NCI-H526 treated with DMSO at 0.1 percent for 48 hours (cell line): Measurements from ENCODE around the gene CDH8.

Experiments
- DNase-seq: peaks from one replicate; lab custom pipeline; 2025; lab: John Stamatoyannopoulos, UW

CDH8 gene

DNA sequence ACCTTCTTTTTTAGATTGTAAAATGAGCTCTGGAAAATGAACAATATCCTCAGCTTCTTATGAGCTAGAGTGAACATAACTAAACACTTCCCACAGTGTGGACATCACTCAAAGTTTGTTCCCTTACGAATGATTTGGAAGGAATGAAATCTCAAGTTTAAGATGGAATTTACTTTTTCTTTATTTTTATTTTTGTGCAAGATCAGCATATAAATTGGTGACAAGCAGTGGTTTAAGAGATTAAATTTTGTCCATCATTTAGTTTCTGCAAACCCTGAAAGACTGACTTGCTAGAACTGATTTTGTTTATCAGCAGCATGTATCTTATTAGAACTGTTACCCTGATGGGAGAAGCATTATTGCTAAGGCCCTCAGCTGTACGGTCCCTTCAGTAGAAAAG is 420.1 kb downstream of the CDH8 start:
- no peak for DNase-seq

DNA sequence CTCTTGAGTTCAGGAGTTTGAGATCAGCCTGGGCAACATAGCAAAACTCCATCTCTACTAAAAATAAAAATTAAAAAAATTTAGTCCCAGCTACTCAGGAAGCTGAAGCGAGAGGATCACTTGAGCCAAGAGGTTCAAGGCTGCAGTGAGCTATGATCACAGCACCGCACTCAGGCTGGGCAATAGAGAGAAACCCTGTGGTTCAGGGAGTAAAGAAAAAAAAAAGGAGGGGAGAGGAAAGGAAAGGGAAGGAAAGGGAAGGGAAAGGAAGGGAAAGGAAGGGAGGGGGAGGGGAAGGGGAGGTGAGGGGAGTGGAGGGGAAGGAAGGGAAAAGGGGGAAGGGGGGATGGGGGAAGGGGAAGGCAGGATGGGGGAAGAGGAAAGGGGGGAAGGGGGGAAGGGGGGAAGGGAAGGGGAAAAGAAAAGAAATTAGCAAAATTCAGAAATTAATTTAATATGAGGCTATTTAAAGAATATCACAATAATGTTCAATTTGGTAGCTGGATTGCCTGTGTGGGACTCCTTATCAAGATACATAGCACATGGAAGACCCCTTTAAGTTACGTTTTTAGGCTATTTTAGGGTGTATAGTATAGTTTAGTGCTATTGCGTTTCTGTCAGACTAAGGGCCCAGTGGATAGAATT is 424.3 kb downstream of the CDH8 start:
- DNase-seq = no peak

DNA sequence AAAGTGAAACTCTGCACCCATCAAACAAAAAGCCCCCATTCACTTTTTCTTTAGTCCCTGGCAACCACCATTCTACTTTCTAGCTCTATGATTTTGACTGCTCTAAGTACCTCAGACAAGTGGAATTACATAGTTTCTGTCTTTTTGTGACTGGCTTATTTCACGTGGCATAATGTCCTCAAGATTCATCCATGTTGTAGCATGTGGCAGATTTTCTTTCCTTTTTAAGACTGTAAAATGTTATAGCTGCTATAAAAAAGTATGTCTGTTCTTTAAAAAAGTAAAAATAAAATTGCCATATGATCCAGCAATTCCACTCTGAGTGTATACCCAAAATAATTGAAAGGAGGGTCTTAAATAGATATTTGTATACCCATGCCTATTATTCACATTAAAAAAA is 429.7 kb downstream of the CDH8 start:
- no peak for DNase-seq
